Endodermal cell (in vitro differentiated cells): ENCODE data around the gene VPS54. TPM values are rescaled to one million over a fixed set of nuclear protein-coding genes. Genes with fewer than 3 reads are reported as not detected.

ENCODE experiments used
- DNase-seq: peaks from one replicate; pipeline ENCODE4 v3.0.0-alpha.2; 2017
- H3K27ac ChIP-seq: 2 replicates; pipeline ENCODE4 v1.5.1; 2013; ENCODE audit warnings: mild to moderate bottlenecking, low read depth, low read length, moderate library complexity
- H3K27me3 ChIP-seq: 2 replicates; pipeline ENCODE4 v1.6.1; 2013; ENCODE audit warnings: mild to moderate bottlenecking, low read length, moderate library complexity; ENCODE audit not compliant: insufficient read depth, control insufficient read depth, poor library complexity, severe bottlenecking
- H3K36me3 ChIP-seq: 2 replicates; pipeline ENCODE4 v1.7.0; 2013; ENCODE audit warnings: mild to moderate bottlenecking, low read length, moderate library complexity; ENCODE audit not compliant: control insufficient read depth, insufficient read depth
- H3K4me1 ChIP-seq: one replicate; pipeline ENCODE4 v1.7.0; 2013; ENCODE audit warnings: low read length; ENCODE audit not compliant: control insufficient read depth, insufficient read depth
- H3K4me3 ChIP-seq: 2 replicates; pipeline ENCODE4 v1.5.1; 2013; ENCODE audit warnings: mild to moderate bottlenecking, low read length, moderate library complexity
- H3K9ac ChIP-seq: 2 replicates; pipeline ENCODE4 v1.6.1; 2013; ENCODE audit warnings: mild to moderate bottlenecking, low read length, moderate library complexity; ENCODE audit not compliant: poor library complexity, severe bottlenecking; ENCODE audit errors: extremely low read depth
- H3K9me3 ChIP-seq: 2 replicates; pipeline ENCODE4 v1.6.1; 2013; ENCODE audit warnings: mild to moderate bottlenecking, low read length, moderate library complexity; ENCODE audit not compliant: control insufficient read depth
- H3K27ac Mint-ChIP-seq: 2 replicates; pipeline ENCODE4 v1.8.0; 2020; ENCODE audit warnings: mixed read lengths
- H3K27me3 Mint-ChIP-seq: 2 replicates; pipeline ENCODE4 v1.8.0; 2021; ENCODE audit warnings: mild to moderate bottlenecking, mixed read lengths; ENCODE audit not compliant: insufficient read depth
- H3K36me3 Mint-ChIP-seq: 2 replicates; pipeline ENCODE4 v1.8.0; 2020; ENCODE audit warnings: low read depth, mixed read lengths
- H3K4me1 Mint-ChIP-seq: 2 replicates; pipeline ENCODE4 v1.8.0; 2020; ENCODE audit warnings: mixed read lengths
- H3K4me3 Mint-ChIP-seq: 2 replicates; pipeline ENCODE4 v1.8.0; 2020; ENCODE audit warnings: mild to moderate bottlenecking, moderate library complexity, mixed read lengths
- H3K9me3 Mint-ChIP-seq: 2 replicates; pipeline ENCODE4 v1.8.0; 2020; ENCODE audit warnings: mild to moderate bottlenecking, mixed read lengths
- CTCF ChIP-seq: fragments of 200-600 bp; sonication (generic); conservative IDR thresholded peaks from 2 replicates; pipeline ENCODE4 v1.5.0; 2021; ENCODE audit warnings: antibody characterized with exemption, mild to moderate bottlenecking
- WGBS, 2 experiments: methylation state at CpG; one replicate each; pipeline versions ENCODE4 v1.1.5 to v1.1.7; 2013; ENCODE audit warnings: missing lambda C conversion rate in 2 of 2, mixed read lengths in 1 of 2; ENCODE audit not compliant: insufficient coverage in 1 of 2, insufficient read length in 1 of 2; 5-methylcytosine and 5-hydroxymethylcytosine counted together
- total RNA-seq, 2 donors: library from RNA; stranded (reverse); fragmentation: NEBNext Ultra II Directional in 1 of 2; extraction: Animal tissue kit (Norgen Biotek cat#: 25700) in 1 of 2; gene quantifications; 2 replicates in 1 of 2; 3 replicates in 1 of 2; pipeline ENCODE4 v1.2.1, GENCODE V29; 2021

The VPS54 gene
- total RNA-seq, 2 donors from 2014 or later, result 18.4 to 25.7 TPM

GRCh38 chr2:63866009-63866709 is 153.1 kb downstream of the VPS54 start:
- H3K27me3 ChIP-seq, result no peaks in the 10 kb centered on the region
- no peak overlapping the region for H3K9ac ChIP-seq
- H3K27ac ChIP-seq, result no peak overlapping the region
- no peak for DNase-seq
- H3K27me3 Mint-ChIP-seq, result no peaks in the 10 kb centered on the region
- H3K9me3 Mint-ChIP-seq, result no peaks in the 10 kb centered on the region
- no peaks in the 10 kb centered on the region for H3K9me3 ChIP-seq
- peaks cover 42% of the 10 kb centered on the region for H3K36me3 Mint-ChIP-seq
- H3K4me3 ChIP-seq, result no peak overlapping the region
- H3K27ac Mint-ChIP-seq, result peak overlapping the region; percentile 50
- peaks cover 6% of the 10 kb centered on the region for H3K4me1 ChIP-seq
- peaks cover 23% of the 10 kb centered on the region for H3K4me1 Mint-ChIP-seq
- H3K4me3 Mint-ChIP-seq, result no peak overlapping the region
- 84 to 89% methylated on average over 2 of the region's 2 CpGs for WGBS, 2 experiments
- TF ChIP-seq CTCF, result no peak
- H3K36me3 ChIP-seq, result peaks cover 66% of the 10 kb centered on the region

GRCh38 chr2:63865159-63865799 is 153.9 kb downstream of the VPS54 start:
- no peak overlapping the region for H3K9ac ChIP-seq
- H3K27me3 ChIP-seq, result no peaks in the 10 kb centered on the region
- Mint-ChIP-seq H3K9me3 (no peaks in the 10 kb centered on the region), H3K27ac (peak overlapping the region; percentile 59), H3K27me3 (no peaks in the 10 kb centered on the region), H3K4me1 (peaks cover 18% of the 10 kb centered on the region), H3K36me3 (peaks cover 45% of the 10 kb centered on the region), H3K4me3 (no peak overlapping the region)
- H3K27ac ChIP-seq, result no peak overlapping the region
- H3K36me3 ChIP-seq, result peaks cover 70% of the 10 kb centered on the region
- peaks cover 6% of the 10 kb centered on the region for H3K4me1 ChIP-seq
- 88 to 93% methylated on average over 3 to 6 of the region's 6 CpGs for WGBS, 2 experiments
- DNase-seq, result no peak
- no peaks in the 10 kb centered on the region for H3K9me3 ChIP-seq
- H3K4me3 ChIP-seq, result no peak overlapping the region
- no peak for TF ChIP-seq CTCF

GRCh38 chr2:63863707-63864106 is 155.5 kb downstream of the VPS54 start:
- Histone ChIP-seq H3K4me1 (peaks cover 6% of the 10 kb centered on the region), H3K27ac (no peak overlapping the region), H3K9me3 (no peaks in the 10 kb centered on the region), H3K4me3 (no peak overlapping the region), H3K36me3 (peaks cover 85% of the 10 kb centered on the region), H3K9ac (no peak overlapping the region), H3K27me3 (no peaks in the 10 kb centered on the region)
- no peaks in the 10 kb centered on the region for H3K9me3 Mint-ChIP-seq
- no peak for DNase-seq
- WGBS, 2 experiments, result 93% methylated on average over 1 of the region's 1 CpG; no CpG with 5 or more reads in 1 of the 2 experiments
- H3K27ac Mint-ChIP-seq, result no peak overlapping the region
- H3K4me1 Mint-ChIP-seq, result peaks cover 16% of the 10 kb centered on the region
- H3K27me3 Mint-ChIP-seq, result no peaks in the 10 kb centered on the region
- H3K36me3 Mint-ChIP-seq, result peaks cover 56% of the 10 kb centered on the region
- no peak for TF ChIP-seq CTCF
- no peak overlapping the region for H3K4me3 Mint-ChIP-seq
